Ectodermal cell (in vitro differentiated cells): ENCODE measurements around the gene DNMBP.
"Not testable (repeated sequence)": the region's sequence is repeated elsewhere in the genome, so short reads cannot be mapped to it uniquely, and the experiment has no call there.

Experiments used
- H3K27ac ChIP-seq: 2 replicates; pipeline ENCODE4 v1.7.0; 2013; ENCODE audit warnings: mild to moderate bottlenecking, low read depth, low read length; ENCODE audit not compliant: insufficient read depth, poor library complexity, severe bottlenecking
- H3K27me3 ChIP-seq: 2 replicates; pipeline ENCODE4 v1.7.0; 2013; ENCODE audit warnings: mild to moderate bottlenecking, low read length; ENCODE audit not compliant: insufficient read depth, control insufficient read depth, poor library complexity, severe bottlenecking
- H3K36me3 ChIP-seq: one replicate; pipeline ENCODE4 v1.7.0; 2013; ENCODE audit warnings: low read length; ENCODE audit not compliant: control insufficient read depth, insufficient read depth
- H3K4me1 ChIP-seq: one replicate; pipeline ENCODE4 v1.7.0; 2013; ENCODE audit warnings: low read length; ENCODE audit not compliant: control insufficient read depth, insufficient read depth
- H3K4me3 ChIP-seq: 2 replicates; pipeline ENCODE4 v1.7.0; 2013; ENCODE audit warnings: low read depth, low read length, control low read depth; ENCODE audit not compliant: insufficient read depth
- H3K9me3 ChIP-seq: 2 replicates; pipeline ENCODE4 v1.7.0; 2013; ENCODE audit warnings: mild to moderate bottlenecking, low read length, moderate library complexity; ENCODE audit not compliant: control insufficient read depth
- WGBS, 2 experiments: methylation state at CpG; one replicate each; pipeline ENCODE4 v1.1.7; 2013; ENCODE audit warnings: missing lambda C conversion rate in 2 of 2; 5-methylcytosine and 5-hydroxymethylcytosine counted together

The DNMBP gene

DNA sequence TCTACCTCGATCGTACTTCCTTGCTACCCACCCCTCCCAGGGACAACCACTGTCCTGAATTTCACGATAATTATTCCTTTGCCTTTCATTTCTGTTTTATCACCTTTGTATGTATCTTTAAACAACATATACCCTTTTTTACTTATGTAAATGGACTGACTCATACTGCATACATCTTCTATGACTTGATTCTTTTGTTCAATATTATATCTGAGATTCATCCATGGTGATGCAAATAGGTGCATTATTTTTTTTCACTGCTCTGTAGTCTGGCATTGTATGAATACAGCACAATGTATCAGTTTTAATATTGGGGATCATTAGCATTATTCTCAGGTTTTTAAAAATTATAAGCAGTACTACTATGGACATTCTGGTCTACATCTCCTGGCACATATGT lies 157.9 kb downstream of the DNMBP start:
- Histone ChIP-seq H3K36me3 (no peaks in the 10 kb centered on the region), H3K4me1 (no peaks in the 10 kb centered on the region), H3K4me3 (no peak overlapping the region), H3K27me3 (no peaks in the 10 kb centered on the region), H3K9me3 (no peaks in the 10 kb centered on the region), H3K27ac (no peak overlapping the region)
- 94 to 96% methylated on average over 3 of the region's 3 CpGs for WGBS, 2 experiments

DNA sequence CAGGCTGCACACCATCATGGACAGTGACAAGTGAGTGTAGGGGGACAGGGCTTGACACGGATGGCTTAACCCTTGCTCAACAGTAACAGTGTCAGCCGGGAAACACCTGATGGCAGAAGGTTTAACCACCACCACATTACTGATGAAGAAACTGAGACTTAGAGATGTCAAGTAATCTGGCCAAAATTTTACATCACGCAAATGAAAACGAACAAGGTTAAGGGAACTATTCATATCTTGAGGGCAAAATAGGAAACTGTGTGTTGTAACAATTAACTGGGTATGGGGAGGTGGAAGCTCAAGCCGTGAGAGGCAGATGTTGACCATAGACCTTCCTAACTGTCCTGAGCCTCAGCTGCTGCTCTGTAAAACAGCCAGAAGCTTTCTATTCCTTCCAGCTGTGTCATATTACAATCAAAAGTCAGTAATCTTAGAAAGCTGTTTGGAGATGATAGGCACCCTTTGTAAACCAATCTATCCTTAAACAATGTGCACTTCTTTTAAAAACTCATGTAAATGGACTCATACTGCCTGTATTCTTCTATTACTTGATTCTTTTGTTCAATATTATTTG lies 158.9 kb downstream of the DNMBP start:
- H3K27me3 ChIP-seq, result no peaks in the 10 kb centered on the region
- H3K36me3 ChIP-seq, result no peaks in the 10 kb centered on the region
- no peaks in the 10 kb centered on the region for H3K9me3 ChIP-seq
- H3K4me3 ChIP-seq, result no peak overlapping the region
- H3K27ac ChIP-seq, result no peak overlapping the region
- WGBS, 2 experiments, result 87 to 90% methylated on average over 5 of the region's 5 CpGs
- H3K4me1 ChIP-seq, result no peaks in the 10 kb centered on the region

DNA sequence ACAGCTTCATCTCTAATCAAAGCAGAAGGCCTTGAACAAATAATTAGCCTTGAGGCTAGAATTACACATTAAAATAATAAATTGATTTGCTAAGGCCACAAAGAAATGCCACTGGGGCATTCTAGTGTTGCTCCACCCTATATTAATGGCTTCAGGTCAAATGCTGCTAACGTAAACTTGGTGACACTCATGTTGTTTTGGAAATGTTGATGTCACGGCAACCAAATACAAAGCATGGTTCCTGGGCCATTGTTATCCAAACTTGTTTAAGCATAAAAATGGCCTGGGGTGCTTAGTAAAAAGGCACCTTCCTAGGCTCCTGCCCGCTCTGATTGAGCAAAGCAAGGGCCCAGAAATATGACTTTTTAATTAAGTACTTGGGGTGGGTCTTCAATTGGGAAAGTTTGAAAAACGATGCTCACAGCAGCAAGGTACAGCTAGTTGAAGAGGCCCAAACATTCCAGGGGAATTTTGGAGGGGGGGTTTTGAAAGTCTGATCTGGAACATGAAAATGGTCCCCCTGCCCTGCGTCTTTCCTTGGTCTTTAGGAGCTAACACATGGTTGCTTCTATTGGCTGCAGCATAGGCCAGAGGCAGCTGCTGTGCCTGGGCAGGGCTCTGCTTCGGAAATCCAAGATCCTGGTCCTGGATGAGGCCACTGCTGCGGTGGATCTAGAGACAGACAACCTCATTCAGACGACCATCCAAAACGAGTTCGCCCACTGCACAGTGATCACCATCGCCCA lies 159.6 kb downstream of the DNMBP start:
- WGBS, 2 experiments, result 71 to 73% methylated on average over 11 of the region's 11 CpGs
- Histone ChIP-seq H3K36me3 (no peaks in the 10 kb centered on the region), H3K27me3 (no peaks in the 10 kb centered on the region), H3K27ac (no peak overlapping the region), H3K4me3 (no peak overlapping the region), H3K9me3 (no peaks in the 10 kb centered on the region), H3K4me1 (no peaks in the 10 kb centered on the region)

DNA sequence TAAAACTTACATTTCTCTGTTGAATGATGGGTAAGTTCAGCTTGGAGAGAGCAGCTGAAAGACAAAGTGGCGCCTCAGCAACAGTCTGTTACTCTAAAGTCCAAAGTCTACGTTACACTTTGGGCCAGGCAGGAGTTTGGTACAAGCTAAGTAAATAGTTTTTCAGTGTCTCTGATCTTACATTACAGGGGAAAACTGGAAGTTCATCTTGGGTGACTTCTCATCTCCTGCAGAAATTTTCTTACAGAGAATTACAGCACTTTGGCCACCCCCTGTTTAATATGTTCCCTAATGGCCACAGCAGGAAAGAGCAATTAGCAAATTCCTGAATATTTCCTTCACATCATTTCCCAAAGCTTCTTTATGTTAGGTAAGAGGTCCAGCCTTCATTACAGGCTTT lies 160.2 kb downstream of the DNMBP start:
- H3K27ac ChIP-seq, result no peak overlapping the region
- H3K9me3 ChIP-seq, result no peaks in the 10 kb centered on the region
- H3K27me3 ChIP-seq, result no peaks in the 10 kb centered on the region
- H3K4me1 ChIP-seq, result no peaks in the 10 kb centered on the region
- WGBS, 2 experiments, result 92 to 94% methylated on average over 2 of the region's 2 CpGs
- H3K36me3 ChIP-seq, result no peaks in the 10 kb centered on the region
- no peak overlapping the region for H3K4me3 ChIP-seq

- no peaks in the 10 kb centered on the region for H3K27me3 ChIP-seq
- 92 to 93% methylated on average over 7 of the region's 7 CpGs for WGBS, 2 experiments
- H3K4me3 ChIP-seq, result no peak overlapping the region
- H3K9me3 ChIP-seq, result no peaks in the 10 kb centered on the region
- H3K36me3 ChIP-seq, result no peaks in the 10 kb centered on the region
- H3K4me1 ChIP-seq, result no peaks in the 10 kb centered on the region
- H3K27ac ChIP-seq, result no peak overlapping the region
Observed at GRCh38 chr10:99849057-99849456, 160.7 kb downstream of the DNMBP start.

- Histone ChIP-seq H3K27me3 (no peaks in the 10 kb centered on the region), H3K9me3 (no peaks in the 10 kb centered on the region), H3K27ac (no peak overlapping the region), H3K4me1 (no peaks in the 10 kb centered on the region), H3K4me3 (no peak overlapping the region), H3K36me3 (no peaks in the 10 kb centered on the region)
- WGBS, 2 experiments, result 21 to 23% methylated on average over 18 of the region's 18 CpGs
Observed at GRCh38 chr10:99845837-99846382, 163.8 kb downstream of the DNMBP start.

- Histone ChIP-seq H3K36me3 (no peaks in the 10 kb centered on the region), H3K4me1 (no peaks in the 10 kb centered on the region), H3K27me3 (no peaks in the 10 kb centered on the region), H3K27ac (no peak overlapping the region), H3K4me3 (no peak overlapping the region), H3K9me3 (no peaks in the 10 kb centered on the region)
- WGBS, 2 experiments, result 82 to 86% methylated on average over 6 of the region's 6 CpGs
Observed at GRCh38 chr10:99844433-99844955, 165.3 kb downstream of the DNMBP start.

- Histone ChIP-seq H3K4me1 (no peaks in the 10 kb centered on the region), H3K27ac (no peak overlapping the region), H3K27me3 (no peaks in the 10 kb centered on the region), H3K9me3 (no peaks in the 10 kb centered on the region), H3K36me3 (no peaks in the 10 kb centered on the region), H3K4me3 (no peak overlapping the region)
- 80 to 84% methylated on average over 3 of the region's 3 CpGs for WGBS, 2 experiments
Observed at GRCh38 chr10:99843310-99843709, 166.4 kb downstream of the DNMBP start.

- 93 to 94% methylated on average over 7 of the region's 7 CpGs for WGBS, 2 experiments
- Histone ChIP-seq H3K4me1 (no peaks in the 10 kb centered on the region), H3K27ac (no peak overlapping the region)
Observed at GRCh38 chr10:99841746-99842145, 168.0 kb downstream of the DNMBP start.

GRCh38 chr10:99840859-99841258 lies 168.9 kb downstream of the DNMBP start:
- not testable (repeated sequence) for H3K36me3 ChIP-seq, H3K4me1 ChIP-seq, H3K9me3 ChIP-seq, H3K4me3 ChIP-seq, H3K27ac ChIP-seq, H3K27me3 ChIP-seq
- 91 to 94% methylated on average over 2 of the region's 2 CpGs for WGBS, 2 experiments

More at GRCh38 chr10:99841746-99842145, 168.0 kb downstream of the DNMBP start:
- H3K36me3 ChIP-seq, result no peaks in the 10 kb centered on the region
- no peak overlapping the region for H3K4me3 ChIP-seq
- H3K27me3 ChIP-seq, result no peaks in the 10 kb centered on the region
- H3K9me3 ChIP-seq, result no peaks in the 10 kb centered on the region
